ENCODE measurements around the gene IPCEF1. TPM values are rescaled to one million over a fixed set of nuclear protein-coding genes. Genes with fewer than 3 reads are reported as not detected.

IPCEF1 gene
- polyA plus RNA-seq, 1 experiment: 0.35 TPM

GRCh38 chr6:154236646-154237301 is 119.8 kb downstream of the IPCEF1 start:
- H3K9me3 ChIP-seq (ENCODE audit: control insufficient read depth, insufficient read depth, low read length): no peaks in the 10 kb centered on the region
- ChIA-PET CTCF (no interaction called here), POLR2A (no interaction called here)
- no peak for DNase-seq (ENCODE audit: low read depth, low spot score)
- no peak overlapping the region for H3K27ac ChIP-seq (ENCODE audit: low read depth, low read length)
- no peak overlapping the region for H3K4me3 ChIP-seq (ENCODE audit: low read depth, low read length)
- no peak for TF ChIP-seq CTCF (IDR thresholded peaks at IDR 0.05; ENCODE audit: low read depth, low read length)
- H3K27me3 ChIP-seq (ENCODE audit: control insufficient read depth, insufficient read depth, low read length): no peaks in the 10 kb centered on the region

- CTCF ChIA-PET: no interaction called here
- TF ChIP-seq CTCF (IDR thresholded peaks at IDR 0.05; ENCODE audit: low read depth, low read length): no peak
- Histone ChIP-seq H3K27me3 (ENCODE audit: control insufficient read depth, insufficient read depth, low read length) (no peaks in the 10 kb centered on the region), H3K4me3 (ENCODE audit: low read depth, low read length) (no peak overlapping the region), H3K27ac (ENCODE audit: low read depth, low read length) (no peak overlapping the region), H3K9me3 (ENCODE audit: control insufficient read depth, insufficient read depth, low read length) (no peaks in the 10 kb centered on the region)
- POLR2A ChIA-PET: no interaction called here
- no peak for DNase-seq (ENCODE audit: low read depth, low spot score)
Observed at GRCh38 chr6:154234019-154234772, 122.4 kb downstream of the IPCEF1 start.

- TF ChIP-seq CTCF (IDR thresholded peaks at IDR 0.05; ENCODE audit: low read depth, low read length): no peak
- no peak overlapping the region for H3K4me3 ChIP-seq (ENCODE audit: low read depth, low read length)
- H3K27ac ChIP-seq (ENCODE audit: low read depth, low read length): no peak overlapping the region
- no peak for DNase-seq (ENCODE audit: low read depth, low spot score)
- peaks cover 2% of the 10 kb centered on the region for H3K27me3 ChIP-seq (ENCODE audit: control insufficient read depth, insufficient read depth, low read length)
- no peaks in the 10 kb centered on the region for H3K9me3 ChIP-seq (ENCODE audit: control insufficient read depth, insufficient read depth, low read length)
- ChIA-PET POLR2A (no interaction called here), CTCF (interaction anchor here (0.7 to 1.1 kb wide), 2 partner anchors 44 to 69 kb away, joined by 3 to 6 read pairs; no protein-coding TSS in a partner anchor)
Observed at GRCh38 chr6:154233383-154233782, 123.2 kb downstream of the IPCEF1 start.

GRCh38 chr6:154232013-154232910 is 124.3 kb downstream of the IPCEF1 start:
- POLR2A ChIA-PET: no interaction called here
- peaks cover 2% of the 10 kb centered on the region for H3K27me3 ChIP-seq (ENCODE audit: control insufficient read depth, insufficient read depth, low read length)
- no peak overlapping the region for H3K27ac ChIP-seq (ENCODE audit: low read depth, low read length)
- TF ChIP-seq CTCF (IDR thresholded peaks at IDR 0.05; ENCODE audit: low read depth, low read length): no peak
- H3K9me3 ChIP-seq (ENCODE audit: control insufficient read depth, insufficient read depth, low read length): no peaks in the 10 kb centered on the region
- CTCF ChIA-PET: interaction anchor here (0.7 to 1.1 kb wide), 2 partner anchors 45 to 67 kb away, joined by 3 to 6 read pairs; no protein-coding TSS in a partner anchor
- no peak for DNase-seq (ENCODE audit: low read depth, low spot score)
- H3K4me3 ChIP-seq (ENCODE audit: low read depth, low read length): no peak overlapping the region

All from AG04450 (cell line).